Neural progenitor cell (in vitro differentiated cells): ENCODE measurements around the gene MPND. TPM values are rescaled to one million over a fixed set of nuclear protein-coding genes. Genes with fewer than 3 reads are reported as not detected.
"Not testable (repeated sequence)": the region's sequence is repeated elsewhere in the genome, so short reads cannot be mapped to it uniquely, and the experiment has no call there.

Source experiments
- DNase-seq: peaks from one replicate; pipeline ENCODE4 v3.0.0-alpha.2; 2016; ENCODE audit warnings: low spot score
- H2AFZ ChIP-seq: fragments of 200-600 bp; sonication (generic); replicated peaks from 2 replicates; pipeline ENCODE4 v1.6.1; 2016; ENCODE audit warnings: antibody characterized with exemption
- H3F3A ChIP-seq: fragments of 200-600 bp; sonication (generic); 2 replicates; pipeline ENCODE4 v1.6.1; 2016; ENCODE audit warnings: antibody characterized with exemption, low read depth
- H3K27ac ChIP-seq: fragments of 200-600 bp; sonication (generic); 2 replicates; pipeline ENCODE4 v1.5.1; 2016; ENCODE audit warnings: mild to moderate bottlenecking
- H3K27me3 ChIP-seq: fragments of 200-600 bp; sonication (generic); 2 replicates; pipeline ENCODE4 v1.6.1; 2016; ENCODE audit warnings: mild to moderate bottlenecking, moderate library complexity
- H3K36me3 ChIP-seq: fragments of 200-600 bp; sonication (generic); 2 replicates; pipeline ENCODE4 v1.5.1; 2016
- H3K4me1 ChIP-seq: fragments of 200-600 bp; sonication (generic); 2 replicates; pipeline ENCODE4 v1.6.1; 2016; ENCODE audit warnings: mixed run types
- H3K4me2 ChIP-seq: fragments of 200-600 bp; sonication (generic); 2 replicates; pipeline ENCODE4 v1.6.1; 2016
- H3K4me3 ChIP-seq: fragments of 200-600 bp; sonication (generic); 2 replicates; pipeline ENCODE4 v1.5.1; 2016
- H3K79me2 ChIP-seq: fragments of 200-600 bp; sonication (generic); 2 replicates; pipeline ENCODE4 v1.6.1; 2016; ENCODE audit warnings: low read depth
- H3K9ac ChIP-seq: fragments of 200-600 bp; sonication (generic); 2 replicates; pipeline ENCODE4 v1.6.1; 2016
- H3K9me3 ChIP-seq: fragments of 200-600 bp; sonication (generic); 2 replicates; pipeline ENCODE4 v1.5.1; 2016; ENCODE audit warnings: low read depth
- H4K20me1 ChIP-seq: fragments of 200-600 bp; sonication (generic); 2 replicates; pipeline ENCODE4 v1.6.1; 2016; ENCODE audit warnings: low read depth
- H3K27ac Mint-ChIP-seq: 3 replicates; pipeline ENCODE4 v1.8.0; 2021; ENCODE audit warnings: mixed read lengths
- H3K27me3 Mint-ChIP-seq: 2 replicates; pipeline ENCODE4 v1.8.0; 2022; ENCODE audit warnings: low read depth, mild to moderate bottlenecking, inconsistent platforms, moderate library complexity, mixed read lengths; ENCODE audit not compliant: insufficient read depth
- H3K36me3 Mint-ChIP-seq: 3 replicates; pipeline ENCODE4 v1.8.0; 2021; ENCODE audit warnings: mixed read lengths
- H3K4me1 Mint-ChIP-seq: 3 replicates; pipeline ENCODE4 v1.8.0; 2021; ENCODE audit warnings: mixed read lengths
- H3K4me3 Mint-ChIP-seq: 3 replicates; pipeline ENCODE4 v1.8.0; 2021; ENCODE audit warnings: mild to moderate bottlenecking, moderate library complexity, mixed read lengths
- H3K9me3 Mint-ChIP-seq: 3 replicates; pipeline ENCODE4 v1.8.0; 2020; ENCODE audit warnings: mixed read lengths
- CTCF ChIP-seq: fragments of 200-600 bp; sonication (generic); IDR thresholded peaks from 2 replicates; pipeline ENCODE4 v1.5.1; 2017; ENCODE audit warnings: antibody characterized with exemption, mild to moderate bottlenecking
- EZH2 ChIP-seq: fragments of 200-600 bp; sonication (generic); IDR thresholded peaks from 2 replicates; pipeline ENCODE4 v1.6.1; 2017; ENCODE audit warnings: antibody characterized with exemption, mild to moderate bottlenecking, moderate library complexity
- EZH2phosphoT487 ChIP-seq: fragments of 200-600 bp; sonication (generic); IDR thresholded peaks from 2 replicates; pipeline ENCODE4 v1.6.1; 2017; ENCODE audit warnings: antibody characterized with exemption
- total RNA-seq: library from RNA; depleted of rRNA; stranded (reverse); fragments of >200 nt; gene quantifications from 2 replicates; pipeline ENCODE4 v1.2.3, GENCODE V29; 2015; ENCODE audit warnings: low replicate concordance

The MPND gene
- total RNA-seq, 1 donor from 2014 or later, result 10.6 TPM

- Histone ChIP-seq H3K9me3 (no peaks in the 10 kb centered on the region), H3K79me2 (peaks cover 14% of the 10 kb centered on the region), H3K4me1 (peaks cover 10% of the 10 kb centered on the region), H3K27me3 (no peaks in the 10 kb centered on the region), H3K4me3 (no peak overlapping the region), H3K27ac (no peak overlapping the region), H4K20me1 (peaks cover 15% of the 10 kb centered on the region), H3K4me2 (no peak overlapping the region), H3F3A (peaks cover 17% of the 10 kb centered on the region), H3K36me3 (no peaks in the 10 kb centered on the region), H3K9ac (no peak overlapping the region), H2AFZ (no peak overlapping the region)
- peak overlapping the region; percentile 46 for H3K27ac Mint-ChIP-seq
- peaks cover 15% of the 10 kb centered on the region for H3K36me3 Mint-ChIP-seq
- H3K27me3 Mint-ChIP-seq, result peaks cover 11% of the 10 kb centered on the region
- H3K4me3 Mint-ChIP-seq, result peak overlapping the region; percentile 79
- H3K9me3 Mint-ChIP-seq, result no peaks in the 10 kb centered on the region
- no peak for DNase-seq
- TF ChIP-seq EZH2 (no peak), CTCF (no peak), EZH2phosphoT487 (no peak)
- H3K4me1 Mint-ChIP-seq, result peaks cover 10% of the 10 kb centered on the region
These were observed 2.1 kb downstream of the MPND start for GRCh38 chr19:4345342-4346019.

GRCh38 chr19:4346020-4346383 lies 2.6 kb downstream of the MPND start:
- TF ChIP-seq CTCF (no peak), EZH2 (no peak), EZH2phosphoT487 (no peak)
- H3K4me1 ChIP-seq, result peaks cover 10% of the 10 kb centered on the region
- H3F3A ChIP-seq, result peaks cover 13% of the 10 kb centered on the region
- Mint-ChIP-seq H3K27ac (peak overlapping the region; percentile 57), H3K36me3 (peaks cover 16% of the 10 kb centered on the region), H3K9me3 (no peaks in the 10 kb centered on the region), H3K27me3 (peaks cover 11% of the 10 kb centered on the region), H3K4me3 (peak overlapping the region; percentile 6), H3K4me1 (peaks cover 10% of the 10 kb centered on the region)
- no peak overlapping the region for H3K9ac ChIP-seq
- no peaks in the 10 kb centered on the region for H3K9me3 ChIP-seq
- no peak overlapping the region for H2AFZ ChIP-seq
- H3K4me3 ChIP-seq, result no peak overlapping the region
- DNase-seq, result no peak
- no peaks in the 10 kb centered on the region for H3K27me3 ChIP-seq
- peaks cover 15% of the 10 kb centered on the region for H4K20me1 ChIP-seq
- no peak overlapping the region for H3K27ac ChIP-seq
- H3K79me2 ChIP-seq, result peaks cover 14% of the 10 kb centered on the region
- no peaks in the 10 kb centered on the region for H3K36me3 ChIP-seq
- no peak overlapping the region for H3K4me2 ChIP-seq

- no peak overlapping the region for H3K4me3 Mint-ChIP-seq
- Histone ChIP-seq H3K4me2 (no peak overlapping the region), H2AFZ (no peak overlapping the region), H3K27ac (no peak overlapping the region), H4K20me1 (peaks cover 15% of the 10 kb centered on the region), H3K9ac (no peak overlapping the region), H3F3A (peaks cover 9% of the 10 kb centered on the region), H3K9me3 (no peaks in the 10 kb centered on the region), H3K4me1 (peaks cover 6% of the 10 kb centered on the region), H3K27me3 (no peaks in the 10 kb centered on the region), H3K36me3 (no peaks in the 10 kb centered on the region), H3K4me3 (no peak overlapping the region), H3K79me2 (peaks cover 14% of the 10 kb centered on the region)
- H3K27me3 Mint-ChIP-seq, result peaks cover 11% of the 10 kb centered on the region
- H3K36me3 Mint-ChIP-seq, result peaks cover 16% of the 10 kb centered on the region
- no peak for DNase-seq
- H3K27ac Mint-ChIP-seq, result no peak overlapping the region
- H3K4me1 Mint-ChIP-seq, result peaks cover 6% of the 10 kb centered on the region
- H3K9me3 Mint-ChIP-seq, result no peaks in the 10 kb centered on the region
- no peak for TF ChIP-seq EZH2
- TF ChIP-seq EZH2phosphoT487, result no peak
- no peak for TF ChIP-seq CTCF
These were observed 4.2 kb downstream of the MPND start for GRCh38 chr19:4347521-4347920.

- not testable (repeated sequence) for H3K79me2 ChIP-seq, H2AFZ ChIP-seq, H3F3A ChIP-seq, H3K27me3 ChIP-seq, H3K36me3 ChIP-seq, H3K4me2 ChIP-seq, H3K4me3 ChIP-seq, H3K9me3 ChIP-seq, DNase-seq, H3K9me3 Mint-ChIP-seq, H3K4me3 Mint-ChIP-seq, H3K4me1 Mint-ChIP-seq, H3K9ac ChIP-seq, H3K27ac Mint-ChIP-seq, H3K4me1 ChIP-seq, H3K27me3 Mint-ChIP-seq, H3K27ac ChIP-seq
- H4K20me1 ChIP-seq, result peaks cover 11% of the 10 kb centered on the region
- peaks cover 18% of the 10 kb centered on the region for H3K36me3 Mint-ChIP-seq
These were observed 5.9 kb downstream of the MPND start for GRCh38 chr19:4349225-4349624.
